Measurements from ENCODE around the gene LYPD6.

Gene LYPD6

DNA sequence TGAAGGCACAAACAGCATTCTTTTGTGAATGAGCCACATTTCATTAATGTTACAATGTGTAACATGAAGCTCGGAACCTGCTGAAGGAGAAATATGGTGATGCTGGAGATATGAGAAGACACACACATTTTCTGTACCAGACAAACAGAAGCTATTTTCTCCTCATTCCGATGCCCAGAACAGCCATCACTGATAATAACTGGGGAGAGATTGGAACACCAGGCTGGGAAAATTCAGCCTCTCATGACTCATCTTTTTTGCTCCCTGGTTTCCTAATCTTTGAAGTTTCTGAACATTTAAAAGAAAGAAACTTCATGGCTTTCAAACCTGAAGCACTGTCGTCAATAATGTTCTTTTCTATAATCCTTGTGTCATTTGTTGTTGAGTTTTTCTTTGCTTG, 110.9 kb downstream of the LYPD6 start:
- POLR2A ChIA-PET, result no interaction called here
- H3K9me3 ChIP-seq (ENCODE audit: control insufficient read depth, insufficient read depth, low read depth, low read length), result no peaks in the 10 kb centered on the region
- H3K4me3 ChIP-seq (ENCODE audit: low read depth, low read length), result no peak overlapping the region
- H3K36me3 ChIP-seq (ENCODE audit: control insufficient read depth in 2 of 2, insufficient read depth in 1 of 2, low read length in 2 of 2), result no peaks in the 10 kb centered on the region
- CTCF ChIA-PET, result interaction anchor here (0.6 to 0.7 kb wide), 2 partner anchors 422 to 1487 kb away, joined by 3 read pairs; no protein-coding TSS in a partner anchor
- H3K27ac ChIP-seq (ENCODE audit: extremely low read depth, low read depth, low read length), result no peak overlapping the region
- peaks cover 5% of the 10 kb centered on the region; the same call in 1 of the 2 replicates for H3K4me1 ChIP-seq (ENCODE audit: control insufficient read depth, insufficient read depth, low read length)
- TF ChIP-seq ZEB2 (tag by site-specific recombination; IDR thresholded peaks at IDR 0.05) (no peak), ZBTB17 (tag by site-specific recombination; IDR thresholded peaks at IDR 0.05) (no peak), ZBTB21 (tag by site-specific recombination; IDR thresholded peaks at IDR 0.05) (no peak), ZNF747 (tag by site-specific recombination; IDR thresholded peaks at IDR 0.05) (no peak)

DNA sequence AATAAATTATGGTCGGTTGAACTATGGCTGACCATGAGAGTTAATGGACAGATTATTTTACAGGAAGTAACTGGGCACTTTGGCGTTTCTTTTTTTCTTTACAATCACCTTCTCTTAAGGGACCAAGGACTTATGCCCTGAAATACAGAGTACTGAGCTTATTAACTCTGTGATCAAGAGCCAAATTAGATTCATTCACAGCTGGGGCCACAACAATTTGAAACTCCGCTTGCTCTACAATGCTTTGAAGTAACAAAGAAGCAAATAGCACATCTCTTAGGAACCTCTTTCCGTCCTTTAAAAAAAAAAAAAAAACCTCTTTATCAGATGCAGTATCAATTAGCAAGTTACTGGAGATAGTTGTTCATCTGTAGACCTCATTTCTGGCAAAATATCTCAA, 112.0 kb downstream of the LYPD6 start:
- no peaks in the 10 kb centered on the region for H3K9me3 ChIP-seq (ENCODE audit: control insufficient read depth, insufficient read depth, low read depth, low read length)
- TF ChIP-seq ZNF223 (tag by site-specific recombination; IDR thresholded peaks at IDR 0.05) (no peak), ZNF629 (tag by site-specific recombination; IDR thresholded peaks at IDR 0.05) (no peak), ZNF544 (tag by site-specific recombination; IDR thresholded peaks at IDR 0.05) (no peak), ZNF600 (tag by site-specific recombination; IDR thresholded peaks at IDR 0.05) (no peak), ZNF48 (tag by site-specific recombination; IDR thresholded peaks at IDR 0.05) (no peak), ZNF174 (tag by site-specific recombination; IDR thresholded peaks at IDR 0.05) (no peak), ZNF585B (tag by site-specific recombination; IDR thresholded peaks at IDR 0.05) (no peak), ZNF354C (tag by site-specific recombination; IDR thresholded peaks at IDR 0.05; ENCODE audit: borderline replicate concordance, low read depth) (no peak)
- TF ChIP-seq, protein P1, sequence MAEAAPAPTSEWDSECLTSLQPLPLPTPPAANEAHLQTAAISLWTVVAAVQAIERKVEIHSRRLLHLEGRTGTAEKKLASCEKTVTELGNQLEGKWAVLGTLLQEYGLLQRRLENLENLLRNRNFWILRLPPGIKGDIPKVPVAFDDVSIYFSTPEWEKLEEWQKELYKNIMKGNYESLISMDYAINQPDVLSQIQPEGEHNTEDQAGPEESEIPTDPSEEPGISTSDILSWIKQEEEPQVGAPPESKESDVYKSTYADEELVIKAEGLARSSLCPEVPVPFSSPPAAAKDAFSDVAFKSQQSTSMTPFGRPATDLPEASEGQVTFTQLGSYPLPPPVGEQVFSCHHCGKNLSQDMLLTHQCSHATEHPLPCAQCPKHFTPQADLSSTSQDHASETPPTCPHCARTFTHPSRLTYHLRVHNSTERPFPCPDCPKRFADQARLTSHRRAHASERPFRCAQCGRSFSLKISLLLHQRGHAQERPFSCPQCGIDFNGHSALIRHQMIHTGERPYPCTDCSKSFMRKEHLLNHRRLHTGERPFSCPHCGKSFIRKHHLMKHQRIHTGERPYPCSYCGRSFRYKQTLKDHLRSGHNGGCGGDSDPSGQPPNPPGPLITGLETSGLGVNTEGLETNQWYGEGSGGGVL (tag by site-specific recombination; IDR thresholded peaks at IDR 0.05), result no peak
- TF ChIP-seq, protein P2, sequence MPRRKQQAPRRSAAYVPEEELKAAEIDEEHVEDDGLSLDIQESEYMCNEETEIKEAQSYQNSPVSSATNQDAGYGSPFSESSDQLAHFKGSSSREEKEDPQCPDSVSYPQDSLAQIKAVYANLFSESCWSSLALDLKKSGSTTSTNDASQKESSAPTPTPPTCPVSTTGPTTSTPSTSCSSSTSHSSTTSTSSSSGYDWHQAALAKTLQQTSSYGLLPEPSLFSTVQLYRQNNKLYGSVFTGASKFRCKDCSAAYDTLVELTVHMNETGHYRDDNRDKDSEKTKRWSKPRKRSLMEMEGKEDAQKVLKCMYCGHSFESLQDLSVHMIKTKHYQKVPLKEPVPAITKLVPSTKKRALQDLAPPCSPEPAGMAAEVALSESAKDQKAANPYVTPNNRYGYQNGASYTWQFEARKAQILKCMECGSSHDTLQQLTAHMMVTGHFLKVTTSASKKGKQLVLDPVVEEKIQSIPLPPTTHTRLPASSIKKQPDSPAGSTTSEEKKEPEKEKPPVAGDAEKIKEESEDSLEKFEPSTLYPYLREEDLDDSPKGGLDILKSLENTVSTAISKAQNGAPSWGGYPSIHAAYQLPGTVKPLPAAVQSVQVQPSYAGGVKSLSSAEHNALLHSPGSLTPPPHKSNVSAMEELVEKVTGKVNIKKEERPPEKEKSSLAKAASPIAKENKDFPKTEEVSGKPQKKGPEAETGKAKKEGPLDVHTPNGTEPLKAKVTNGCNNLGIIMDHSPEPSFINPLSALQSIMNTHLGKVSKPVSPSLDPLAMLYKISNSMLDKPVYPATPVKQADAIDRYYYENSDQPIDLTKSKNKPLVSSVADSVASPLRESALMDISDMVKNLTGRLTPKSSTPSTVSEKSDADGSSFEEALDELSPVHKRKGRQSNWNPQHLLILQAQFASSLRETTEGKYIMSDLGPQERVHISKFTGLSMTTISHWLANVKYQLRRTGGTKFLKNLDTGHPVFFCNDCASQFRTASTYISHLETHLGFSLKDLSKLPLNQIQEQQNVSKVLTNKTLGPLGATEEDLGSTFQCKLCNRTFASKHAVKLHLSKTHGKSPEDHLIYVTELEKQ (tag by site-specific recombination; IDR thresholded peaks at IDR 0.05; ENCODE audit: borderline replicate concordance), result no peak
- CTCF ChIA-PET, result interaction anchor here (0.6 kb wide), 1 partner anchor 119 kb away, joined by 4 read pairs; no protein-coding TSS in a partner anchor
- H3K27ac ChIP-seq (ENCODE audit: extremely low read depth, low read depth, low read length), result no peak overlapping the region
- peaks cover 5% of the 10 kb centered on the region; the same call in 1 of the 2 replicates for H3K4me1 ChIP-seq (ENCODE audit: control insufficient read depth, insufficient read depth, low read length)
- H3K36me3 ChIP-seq (ENCODE audit: control insufficient read depth in 2 of 2, insufficient read depth in 1 of 2, low read length in 2 of 2), result no peaks in the 10 kb centered on the region
- POLR2A ChIA-PET, result no interaction called here
- H3K4me3 ChIP-seq (ENCODE audit: low read depth, low read length), result no peak overlapping the region

DNA sequence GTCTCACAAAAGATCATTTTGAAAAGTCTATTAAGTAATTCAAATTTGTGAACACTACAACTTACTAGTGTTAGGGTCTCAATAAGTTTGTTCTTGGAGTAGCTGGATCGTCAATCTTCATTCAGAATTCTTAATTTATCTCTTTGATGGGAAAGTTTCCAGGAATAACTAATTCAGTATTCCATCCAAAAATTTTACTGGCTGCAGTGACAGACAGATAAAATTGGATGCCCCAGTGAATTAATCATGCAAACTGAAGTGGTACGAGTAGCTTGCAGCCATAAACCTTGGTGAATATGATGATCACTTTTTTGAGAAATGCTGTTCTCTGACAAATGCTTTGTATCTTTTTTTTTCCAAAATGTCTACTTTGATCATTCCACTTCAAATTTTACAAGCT, 112.8 kb downstream of the LYPD6 start:
- Histone ChIP-seq H3K4me3 (ENCODE audit: low read depth, low read length) (no peak overlapping the region), H3K4me1 (ENCODE audit: control insufficient read depth, insufficient read depth, low read length) (peaks cover 5% of the 10 kb centered on the region; the same call in 1 of the 2 replicates), H3K27ac (ENCODE audit: extremely low read depth, low read depth, low read length) (no peak overlapping the region), H3K9me3 (ENCODE audit: control insufficient read depth, insufficient read depth, low read depth, low read length) (no peaks in the 10 kb centered on the region), H3K36me3 (ENCODE audit: control insufficient read depth in 2 of 2, insufficient read depth in 1 of 2, low read length in 2 of 2) (no peaks in the 10 kb centered on the region)
- POLR2A ChIA-PET, result no interaction called here
- CTCF ChIA-PET, result no interaction called here
- TF ChIP-seq SCRT2 (tag by site-specific recombination; IDR thresholded peaks at IDR 0.05), result no peak
- no peak for TF ChIP-seq BCL11A (tag by site-specific recombination; IDR thresholded peaks at IDR 0.05; ENCODE audit: low read depth)
- TF ChIP-seq, protein P3, sequence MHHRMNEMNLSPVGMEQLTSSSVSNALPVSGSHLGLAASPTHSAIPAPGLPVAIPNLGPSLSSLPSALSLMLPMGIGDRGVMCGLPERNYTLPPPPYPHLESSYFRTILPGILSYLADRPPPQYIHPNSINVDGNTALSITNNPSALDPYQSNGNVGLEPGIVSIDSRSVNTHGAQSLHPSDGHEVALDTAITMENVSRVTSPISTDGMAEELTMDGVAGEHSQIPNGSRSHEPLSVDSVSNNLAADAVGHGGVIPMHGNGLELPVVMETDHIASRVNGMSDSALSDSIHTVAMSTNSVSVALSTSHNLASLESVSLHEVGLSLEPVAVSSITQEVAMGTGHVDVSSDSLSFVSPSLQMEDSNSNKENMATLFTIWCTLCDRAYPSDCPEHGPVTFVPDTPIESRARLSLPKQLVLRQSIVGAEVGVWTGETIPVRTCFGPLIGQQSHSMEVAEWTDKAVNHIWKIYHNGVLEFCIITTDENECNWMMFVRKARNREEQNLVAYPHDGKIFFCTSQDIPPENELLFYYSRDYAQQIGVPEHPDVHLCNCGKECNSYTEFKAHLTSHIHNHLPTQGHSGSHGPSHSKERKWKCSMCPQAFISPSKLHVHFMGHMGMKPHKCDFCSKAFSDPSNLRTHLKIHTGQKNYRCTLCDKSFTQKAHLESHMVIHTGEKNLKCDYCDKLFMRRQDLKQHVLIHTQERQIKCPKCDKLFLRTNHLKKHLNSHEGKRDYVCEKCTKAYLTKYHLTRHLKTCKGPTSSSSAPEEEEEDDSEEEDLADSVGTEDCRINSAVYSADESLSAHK (tag by site-specific recombination; IDR thresholded peaks at IDR 0.05), result no peak
- no peak for TF ChIP-seq ZNF549 (tag by site-specific recombination; IDR thresholded peaks at IDR 0.05)
- TF ChIP-seq ZNF677 (tag by site-specific recombination; IDR thresholded peaks at IDR 0.05), result no peak
- TF ChIP-seq ZNF629 (tag by site-specific recombination; IDR thresholded peaks at IDR 0.05), result no peak
- no peak for TF ChIP-seq ZNF76 (tag by site-specific recombination; IDR thresholded peaks at IDR 0.05; ENCODE audit: borderline replicate concordance, low read depth)
- TF ChIP-seq ZNF792 (tag by site-specific recombination; IDR thresholded peaks at IDR 0.05), result no peak
